Measurements from ENCODE around the gene SGMS1.
"Not testable (repeated sequence)": the region's sequence is repeated elsewhere in the genome, so short reads cannot be mapped to it uniquely, and the experiment has no call there.

Gene SGMS1

GRCh38 chr10:50452603-50453002, 171.2 kb downstream of the SGMS1 start:
- TF ChIP-seq, protein P1, sequence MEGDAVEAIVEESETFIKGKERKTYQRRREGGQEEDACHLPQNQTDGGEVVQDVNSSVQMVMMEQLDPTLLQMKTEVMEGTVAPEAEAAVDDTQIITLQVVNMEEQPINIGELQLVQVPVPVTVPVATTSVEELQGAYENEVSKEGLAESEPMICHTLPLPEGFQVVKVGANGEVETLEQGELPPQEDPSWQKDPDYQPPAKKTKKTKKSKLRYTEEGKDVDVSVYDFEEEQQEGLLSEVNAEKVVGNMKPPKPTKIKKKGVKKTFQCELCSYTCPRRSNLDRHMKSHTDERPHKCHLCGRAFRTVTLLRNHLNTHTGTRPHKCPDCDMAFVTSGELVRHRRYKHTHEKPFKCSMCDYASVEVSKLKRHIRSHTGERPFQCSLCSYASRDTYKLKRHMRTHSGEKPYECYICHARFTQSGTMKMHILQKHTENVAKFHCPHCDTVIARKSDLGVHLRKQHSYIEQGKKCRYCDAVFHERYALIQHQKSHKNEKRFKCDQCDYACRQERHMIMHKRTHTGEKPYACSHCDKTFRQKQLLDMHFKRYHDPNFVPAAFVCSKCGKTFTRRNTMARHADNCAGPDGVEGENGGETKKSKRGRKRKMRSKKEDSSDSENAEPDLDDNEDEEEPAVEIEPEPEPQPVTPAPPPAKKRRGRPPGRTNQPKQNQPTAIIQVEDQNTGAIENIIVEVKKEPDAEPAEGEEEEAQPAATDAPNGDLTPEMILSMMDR (conservative IDR thresholded peaks at IDR 0.05; ENCODE audit: low read depth) = no peak
- no peak overlapping the region for H3K27ac ChIP-seq
- CTCF ChIA-PET = no interaction called here
- no peak for DNase-seq (ENCODE audit: low spot score)
- POLR2A ChIA-PET (ENCODE audit: low non-redundant PET) = no interaction called here

GRCh38 chr10:50447691-50448090, 176.1 kb downstream of the SGMS1 start:
- TF ChIP-seq, protein P1 (conservative IDR thresholded peaks at IDR 0.05; ENCODE audit: low read depth) = no peak
- ChIA-PET CTCF (no interaction called here), POLR2A (ENCODE audit: low non-redundant PET) (no interaction called here)
- H3K27ac ChIP-seq = no peak overlapping the region
- DNase-seq (ENCODE audit: low spot score) = no peak

DNA sequence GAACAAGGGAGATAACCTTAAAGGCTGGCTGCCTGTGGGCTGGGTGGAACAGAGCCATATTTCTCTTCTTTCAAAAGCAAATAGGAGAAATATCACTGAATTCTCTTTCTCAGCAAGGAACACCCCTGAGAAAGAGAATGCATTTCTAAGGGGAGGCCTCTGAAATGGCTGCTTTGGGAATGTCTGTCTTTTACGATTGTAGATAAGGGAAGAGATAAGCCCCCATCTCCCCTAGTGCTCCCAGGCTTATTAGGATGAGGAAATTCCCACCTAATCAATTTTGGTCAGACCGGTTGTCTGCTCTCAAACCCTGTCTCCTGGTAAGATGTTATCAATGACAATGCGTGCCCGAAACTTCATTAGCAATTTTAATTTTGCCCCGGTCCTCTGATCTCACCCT, 178.0 kb downstream of the SGMS1 start:
- H3K27ac ChIP-seq; POLR2A ChIA-PET (ENCODE audit: low non-redundant PET); DNase-seq (ENCODE audit: low spot score); CTCF ChIA-PET: not testable (repeated sequence)

DNA sequence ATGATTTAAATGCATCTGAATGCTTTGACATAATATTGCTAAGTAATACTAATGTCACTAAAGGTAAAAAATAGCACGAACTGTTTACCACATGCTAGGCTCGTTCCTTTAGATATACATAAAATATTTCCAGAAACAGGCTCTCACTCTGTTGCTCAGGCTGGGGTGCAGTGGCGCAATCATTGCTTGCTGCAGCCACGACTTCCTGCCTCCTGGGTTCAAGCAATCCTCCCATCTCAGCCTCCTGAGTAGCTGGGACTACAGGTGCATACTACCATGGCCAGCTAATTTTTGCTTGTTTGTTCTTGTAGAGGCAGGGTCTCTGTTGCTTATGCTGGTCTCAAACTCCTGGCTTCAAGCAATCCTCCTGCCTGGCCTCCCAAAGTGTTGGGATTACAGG, 183.3 kb downstream of the SGMS1 start:
- TF ChIP-seq, protein P1 (conservative IDR thresholded peaks at IDR 0.05; ENCODE audit: low read depth) = no peak
- H3K27ac ChIP-seq = no peak overlapping the region
- POLR2A ChIA-PET (ENCODE audit: low non-redundant PET) = no interaction called here
- no peak for DNase-seq (ENCODE audit: low spot score)
- CTCF ChIA-PET = no interaction called here

DNA sequence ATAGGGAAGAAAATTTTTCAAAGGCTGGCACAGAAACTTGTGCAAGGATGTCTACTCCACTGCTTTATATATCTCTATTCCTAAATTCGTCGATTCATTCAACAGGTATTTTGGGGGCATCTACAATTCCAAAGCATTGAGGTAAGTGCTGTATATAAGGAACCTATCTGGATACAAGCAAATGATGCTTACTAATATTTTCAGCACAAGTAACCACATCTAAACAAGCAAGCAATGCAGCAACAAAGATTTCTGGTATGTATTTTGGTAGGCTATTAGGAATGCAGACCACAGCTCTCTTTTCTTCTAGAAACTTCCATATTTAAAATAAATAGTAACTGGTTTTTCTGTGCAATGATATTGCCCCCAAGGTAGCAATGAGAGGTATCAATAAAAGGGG, 183.9 kb downstream of the SGMS1 start:
- TF ChIP-seq, protein P1 (conservative IDR thresholded peaks at IDR 0.05; ENCODE audit: low read depth) = no peak
- no peak overlapping the region for H3K27ac ChIP-seq
- no peak for DNase-seq (ENCODE audit: low spot score)
- CTCF ChIA-PET = no interaction called here
- POLR2A ChIA-PET (ENCODE audit: low non-redundant PET) = no interaction called here

GRCh38 chr10:50439187-50439586, 184.6 kb downstream of the SGMS1 start:
- no peak for DNase-seq (ENCODE audit: low spot score)
- no peak overlapping the region for H3K27ac ChIP-seq
- ChIA-PET POLR2A (ENCODE audit: low non-redundant PET) (no interaction called here), CTCF (interaction anchor here (0.5 kb wide), 1 partner anchor 221 kb away, joined by 3 read pairs; no protein-coding TSS in a partner anchor)
- TF ChIP-seq, protein P1 (conservative IDR thresholded peaks at IDR 0.05; ENCODE audit: low read depth) = no peak

DNA sequence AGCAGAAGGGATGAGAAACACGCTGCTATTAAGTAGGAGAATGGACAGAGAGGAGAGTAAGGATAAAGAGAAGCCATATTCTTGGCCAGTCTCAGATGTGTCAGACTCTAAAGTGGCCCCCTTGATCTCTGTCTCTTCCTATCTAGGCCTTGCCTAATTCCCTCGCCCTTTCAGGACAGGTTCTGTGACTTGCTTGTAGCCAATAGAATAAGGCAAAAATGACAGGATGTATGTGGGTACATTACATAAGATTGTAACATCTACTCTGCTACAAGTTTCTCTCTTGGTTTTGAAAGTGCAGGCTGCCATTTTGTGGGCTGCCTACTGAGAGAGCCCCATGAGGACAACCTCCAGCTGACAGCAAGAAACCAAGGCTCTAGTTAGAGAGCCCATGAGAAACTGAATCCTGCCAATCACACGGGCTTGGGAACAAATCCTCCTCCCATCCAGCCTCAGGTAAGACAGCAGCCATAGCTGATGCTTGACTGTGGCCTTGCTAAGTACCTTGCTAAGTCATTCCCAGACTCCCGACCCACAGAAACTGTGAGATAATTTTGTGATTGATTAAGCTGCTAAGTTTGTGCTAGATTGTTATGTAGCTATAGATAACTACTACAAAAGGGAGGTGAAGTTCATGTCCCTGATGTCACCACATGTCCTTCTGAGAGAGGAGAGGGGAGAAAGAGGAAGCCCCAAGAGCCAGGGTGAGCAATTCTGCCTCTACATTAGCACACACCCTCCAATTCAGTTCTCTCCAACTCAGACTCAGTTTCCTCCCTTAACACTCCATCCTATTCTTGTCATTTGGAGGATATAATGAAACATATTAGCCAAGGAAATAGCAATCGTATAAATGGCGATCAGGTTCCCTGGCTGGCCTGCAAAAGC, 185.5 kb downstream of the SGMS1 start:
- ChIA-PET CTCF (interaction anchor here (0.5 kb wide), 1 partner anchor 222 kb away, joined by 3 read pairs; no protein-coding TSS in a partner anchor), POLR2A (ENCODE audit: low non-redundant PET) (no interaction called here)
- no peak overlapping the region for H3K27ac ChIP-seq
- no peak for DNase-seq (ENCODE audit: low spot score)
- TF ChIP-seq, protein P1 (conservative IDR thresholded peaks at IDR 0.05; ENCODE audit: low read depth) = no peak
